IPS-NIHi11 (cell line): ENCODE results near the gene NUDT16L1.

ENCODE experiments used
- DNase-seq: peaks from one replicate; pipeline ENCODE4 v3.0.0; 2012; ENCODE audit warnings: mixed read lengths, low spot score

NUDT16L1 gene

DNA sequence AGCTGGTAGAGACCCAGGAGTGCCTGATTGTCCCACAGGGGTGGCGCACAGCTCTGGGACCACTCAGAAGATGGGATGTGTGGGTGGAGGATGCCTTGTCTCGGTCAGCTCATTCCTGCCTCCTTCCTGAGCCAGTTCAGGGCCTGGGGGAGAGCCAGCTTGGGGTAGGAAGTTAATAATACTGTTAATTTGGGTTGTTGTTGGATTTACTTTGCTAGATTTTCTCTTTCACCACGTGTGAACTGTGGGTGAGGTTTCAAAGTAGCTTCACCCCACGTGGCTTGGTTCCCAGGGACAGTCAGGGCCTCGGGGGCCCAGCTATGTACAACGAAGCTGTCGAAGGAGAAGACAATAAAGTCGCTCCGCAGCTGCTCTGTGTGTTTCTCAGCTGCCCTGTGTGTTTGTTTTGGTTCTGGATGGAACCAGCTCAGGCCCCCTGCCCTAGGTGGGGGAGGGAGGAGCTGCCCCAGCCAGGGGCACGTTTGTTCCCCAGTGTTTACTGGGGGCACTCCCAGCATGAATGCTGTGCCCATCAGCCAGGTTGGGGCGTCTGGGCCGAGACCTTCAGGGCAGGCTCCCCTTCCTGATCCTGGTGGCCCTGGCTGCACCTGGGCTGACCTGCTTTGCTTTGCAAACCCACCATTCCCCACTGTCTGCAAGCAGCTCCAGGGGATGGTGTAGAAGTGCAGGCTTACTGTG lies 2.3 kb downstream of the NUDT16L1 start:
- DNase-seq, result no peak

GRCh38 chr16:4696172-4696904 lies 3.0 kb downstream of the NUDT16L1 start:
- peak; percentile 5 for DNase-seq

DNA sequence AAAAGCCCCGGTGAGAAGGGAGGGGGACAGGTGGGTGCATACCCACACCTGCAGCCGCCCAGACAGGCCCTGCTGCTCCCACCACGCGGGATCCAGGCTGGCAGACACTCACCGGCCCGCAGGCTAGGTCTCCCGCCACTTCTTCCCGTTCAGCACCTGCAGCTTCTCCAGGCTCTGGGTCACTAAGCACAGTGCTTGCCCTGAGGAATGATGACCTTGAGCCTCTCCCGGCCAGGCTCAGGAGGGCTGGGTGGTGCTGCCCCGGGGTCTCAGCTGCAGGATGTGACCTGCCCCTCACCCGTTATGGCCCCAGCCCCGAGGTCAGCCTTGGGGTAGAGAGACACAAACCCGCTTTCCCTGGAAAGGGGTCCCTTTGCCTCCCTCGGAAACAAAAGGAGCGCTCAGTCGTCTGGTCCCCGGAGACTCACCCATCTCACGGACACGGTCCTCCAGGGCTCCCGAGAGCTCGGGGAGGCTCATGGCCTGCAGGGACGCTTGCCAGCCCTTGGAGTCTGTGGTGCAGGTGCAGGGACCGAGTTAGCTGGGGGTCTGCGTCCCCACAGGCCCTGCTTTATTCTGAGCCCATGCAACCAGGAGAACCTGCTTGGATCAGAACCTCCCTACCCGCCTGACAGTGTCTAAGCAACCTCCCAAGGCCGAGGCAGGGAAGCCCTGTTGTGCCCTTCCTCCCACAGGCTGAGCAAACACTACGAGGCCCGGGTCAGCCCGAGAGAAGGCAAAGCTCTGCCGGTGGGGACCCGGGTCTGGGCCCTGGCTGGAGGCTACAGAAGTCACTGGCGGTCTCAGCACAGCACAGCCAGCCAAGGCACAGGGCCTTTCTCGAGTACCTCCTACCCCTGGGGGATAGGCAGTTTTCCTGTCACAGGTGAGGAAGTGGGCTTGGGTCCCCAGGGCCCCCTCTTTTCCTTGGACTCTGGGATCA lies 3.8 kb downstream of the NUDT16L1 start:
- DNase-seq, result peak; percentile 5

GRCh38 chr16:4697848-4698291 lies 4.5 kb downstream of the NUDT16L1 start:
- peak; percentile 1 for DNase-seq

- DNase-seq, result peak; percentile 16
Observed at GRCh38 chr16:4698321-4699045, 5.1 kb downstream of the NUDT16L1 start.

DNA sequence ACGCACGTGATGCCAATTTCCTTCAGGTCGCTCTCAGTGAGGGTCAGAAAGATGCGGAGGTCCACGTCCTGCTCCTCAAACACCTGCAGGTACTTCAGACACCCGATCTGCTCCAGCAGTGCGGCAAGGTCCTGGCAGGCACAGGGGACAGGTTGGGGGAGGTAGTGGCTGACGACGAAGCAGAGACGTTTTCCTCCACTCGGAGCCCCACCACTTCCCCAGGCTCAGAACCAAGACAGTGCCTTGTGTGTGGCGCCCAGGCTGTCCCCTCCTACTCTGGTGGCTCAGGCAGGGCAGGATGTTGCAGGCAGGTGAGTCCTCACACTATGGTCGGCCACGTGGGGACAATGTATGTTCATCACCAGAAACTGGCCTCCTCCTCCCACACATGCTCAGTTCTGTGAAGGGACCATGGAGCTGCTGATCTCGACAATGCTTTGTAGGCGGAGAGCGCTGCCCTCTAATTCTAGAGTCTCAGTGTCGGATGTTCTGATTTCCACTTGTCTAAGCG lies 5.7 kb downstream of the NUDT16L1 start:
- DNase-seq, result peak; percentile 4

GRCh38 chr16:4700380-4700996 lies 7.1 kb downstream of the NUDT16L1 start:
- peak; percentile 4 for DNase-seq

DNA sequence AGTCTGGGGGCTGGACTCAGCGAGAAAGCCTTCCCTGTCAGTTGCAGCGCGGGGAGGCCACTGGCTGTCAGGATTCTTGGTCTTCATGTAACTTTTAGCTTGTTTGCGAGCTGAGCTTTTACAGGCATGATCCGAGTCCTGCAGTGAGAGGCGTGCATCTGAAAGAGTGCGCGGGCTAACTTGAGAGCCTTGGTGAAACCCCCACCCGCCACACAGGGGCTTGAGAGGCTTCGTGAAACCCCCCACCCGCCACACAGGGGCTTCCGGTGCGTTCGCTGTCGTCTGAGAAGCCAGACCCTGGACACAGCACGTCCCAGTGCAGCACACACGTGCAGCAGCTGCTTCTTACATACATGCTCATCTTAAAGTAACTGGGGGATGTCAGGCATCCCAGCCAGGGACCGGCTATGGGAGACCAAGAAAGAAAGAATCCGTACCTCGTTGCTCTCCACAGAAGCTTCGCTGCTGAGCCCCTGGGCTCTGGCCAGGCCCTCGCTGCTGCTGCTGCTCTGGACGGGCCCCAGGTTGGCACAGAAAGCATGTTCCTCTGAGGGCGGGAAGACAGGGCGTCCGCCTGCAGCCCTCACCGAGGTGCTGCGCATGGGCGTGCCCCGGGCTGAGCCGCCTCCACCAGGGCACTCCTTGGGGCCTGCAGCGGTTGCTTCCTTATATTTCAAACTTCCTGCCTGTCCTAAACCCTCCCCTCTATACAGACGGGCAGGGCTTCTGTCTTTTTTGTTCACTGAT lies 7.8 kb downstream of the NUDT16L1 start:
- DNase-seq, result peak; percentile 4

GRCh38 chr16:4701791-4702465 lies 8.6 kb downstream of the NUDT16L1 start:
- DNase-seq, result peak; percentile 2

DNA sequence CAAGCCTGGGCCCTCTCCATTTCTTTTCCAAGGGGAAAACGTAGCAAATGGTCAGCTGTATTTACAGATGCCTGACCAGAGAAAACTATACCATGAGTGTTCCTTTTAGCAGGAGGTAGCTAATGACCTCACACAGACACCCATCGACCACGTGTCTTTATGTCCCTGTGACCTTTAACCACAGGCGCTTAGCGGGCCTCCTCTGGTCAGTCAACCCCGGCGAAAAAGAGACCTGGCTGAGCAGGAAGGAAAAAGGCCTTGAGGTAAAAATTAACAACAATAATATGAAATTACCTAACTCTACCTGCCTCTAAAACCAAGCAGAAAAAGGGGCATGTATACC lies 9.1 kb downstream of the NUDT16L1 start:
- DNase-seq, result no peak

DNA sequence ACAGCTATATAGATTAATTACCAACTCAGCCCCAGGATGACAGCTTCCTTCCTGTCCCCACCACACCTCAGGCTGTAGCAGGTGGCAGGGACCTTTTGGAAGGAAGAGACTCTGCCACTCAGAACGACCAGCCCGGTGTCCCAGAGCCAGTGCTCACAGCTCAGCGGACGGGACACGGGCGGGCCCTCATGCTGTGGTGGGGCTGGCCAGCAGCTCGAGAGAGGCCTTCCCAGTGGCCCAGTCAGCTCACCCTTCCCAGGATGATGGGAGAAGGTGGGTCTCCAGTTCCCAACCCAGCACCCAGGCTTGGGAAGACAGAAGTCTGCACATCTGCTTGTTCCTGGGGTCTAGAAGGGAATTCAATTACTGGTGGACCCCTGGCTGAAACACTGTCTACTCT lies 10.5 kb downstream of the NUDT16L1 start:
- peak; percentile 2 for DNase-seq

DNA sequence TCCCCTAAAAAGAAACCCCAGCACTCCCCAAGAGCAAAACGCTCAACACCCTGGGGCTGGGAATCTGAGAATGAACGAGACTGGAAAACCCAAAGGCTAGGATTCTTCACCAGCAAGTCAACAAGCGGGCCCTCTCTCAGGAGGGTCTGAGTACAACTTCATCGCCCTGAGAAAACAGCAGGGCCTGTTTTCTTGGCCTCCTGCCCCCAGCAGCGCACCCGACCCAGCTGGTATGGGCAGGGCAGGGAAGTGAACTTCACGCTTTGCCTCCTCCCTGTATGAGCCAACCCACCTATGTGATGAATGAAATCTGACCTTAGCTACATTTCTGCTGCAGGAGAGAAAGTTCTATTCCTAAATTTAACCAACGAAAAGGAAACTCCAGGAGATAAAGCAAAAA lies 11.1 kb downstream of the NUDT16L1 start:
- no peak for DNase-seq

DNA sequence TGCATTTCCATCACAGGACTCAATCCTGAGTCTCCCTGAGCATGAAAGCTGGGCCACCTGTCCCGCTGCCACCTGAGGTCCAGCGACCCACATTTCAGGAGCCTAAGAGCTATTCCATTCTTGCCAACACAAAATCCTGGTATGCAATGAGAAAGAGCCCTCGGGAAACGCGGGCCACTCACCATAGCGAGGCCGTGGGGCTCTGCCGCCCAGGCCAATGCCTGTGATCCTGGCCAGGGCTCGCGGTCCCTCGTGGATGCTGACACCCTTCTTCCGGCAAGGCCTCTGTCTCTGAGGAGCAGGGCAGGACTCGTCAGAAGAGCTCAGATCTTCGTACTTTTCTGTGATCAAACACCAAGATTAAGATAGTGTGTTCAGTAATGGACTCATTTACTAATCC lies 11.6 kb downstream of the NUDT16L1 start:
- no peak for DNase-seq

DNA sequence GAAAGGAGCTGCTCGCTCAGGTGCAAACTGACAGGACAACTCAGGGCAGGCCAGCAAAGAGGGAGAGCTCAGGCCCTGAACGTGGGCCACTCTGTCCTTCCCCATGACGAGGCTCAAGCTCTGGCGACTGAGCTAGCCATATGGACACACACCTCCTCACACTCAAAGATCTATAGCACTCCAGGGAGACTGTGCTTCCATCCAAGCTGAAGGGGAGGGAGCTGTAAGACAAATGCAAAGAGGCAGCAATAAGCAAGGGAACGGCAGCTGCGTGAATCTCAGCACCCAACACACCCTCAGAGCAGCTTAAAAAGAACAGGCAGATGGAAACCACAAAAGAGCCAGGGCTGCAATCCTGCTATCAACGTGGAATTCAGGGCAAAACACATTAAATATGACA lies 13.5 kb downstream of the NUDT16L1 start:
- DNase-seq, result no peak

GRCh38 chr16:4709481-4709880 lies 16.1 kb downstream of the NUDT16L1 start:
- no peak for DNase-seq

- peak; percentile 68 for DNase-seq
Observed at GRCh38 chr16:4713663-4714501, 20.5 kb downstream of the NUDT16L1 start.

- DNase-seq, result no peak
Observed at GRCh38 chr16:4714996-4715395, 21.6 kb downstream of the NUDT16L1 start.

DNA sequence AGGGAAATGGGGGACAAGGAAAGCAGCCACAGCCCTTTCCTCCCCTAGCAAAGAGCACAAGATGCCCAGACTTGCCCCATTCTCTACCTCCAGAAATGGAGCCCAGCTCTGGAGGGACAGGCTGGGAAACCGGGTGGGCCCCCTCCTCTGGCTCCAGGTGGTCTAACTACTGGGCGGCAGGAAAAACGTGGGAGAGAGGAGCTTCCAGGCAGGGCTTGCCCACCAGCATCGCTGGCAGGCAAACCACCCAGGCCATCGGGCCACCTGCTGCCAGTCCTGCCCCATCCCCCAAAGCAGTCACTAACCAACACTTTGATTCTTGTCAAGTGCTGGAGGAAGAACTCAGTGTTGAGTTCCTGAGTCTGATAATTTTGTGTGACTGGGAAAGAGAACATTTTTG lies 25.1 kb downstream of the NUDT16L1 start:
- DNase-seq, result no peak
